NK-92 (cell line): ENCODE results near the gene FAM78B.

ENCODE experiments used
- DNase-seq: peaks from one replicate; lab custom pipeline; 2025; ENCODE audit not compliant: unreplicated experiment; lab: John Stamatoyannopoulos, UW

The FAM78B gene

DNA sequence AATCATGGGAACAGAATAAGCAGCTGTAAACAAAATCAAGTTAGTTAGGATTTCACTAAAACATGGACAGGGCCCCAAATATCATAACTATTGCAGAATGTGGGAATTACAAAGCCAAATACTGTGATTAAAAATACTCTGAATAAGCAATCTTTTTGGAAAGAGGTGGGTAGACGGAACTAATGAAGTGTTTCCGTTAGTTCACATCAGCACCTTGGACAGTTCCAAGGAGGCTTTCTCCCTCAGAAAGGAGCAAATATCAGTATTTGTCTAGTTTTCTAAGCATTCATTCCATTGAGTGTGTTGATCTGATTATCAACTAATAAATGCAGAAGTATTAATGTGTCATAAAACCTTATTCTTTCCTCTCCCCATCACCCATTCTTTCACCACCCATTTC lies 97.4 kb downstream of the FAM78B start:
- no peak for DNase-seq

DNA sequence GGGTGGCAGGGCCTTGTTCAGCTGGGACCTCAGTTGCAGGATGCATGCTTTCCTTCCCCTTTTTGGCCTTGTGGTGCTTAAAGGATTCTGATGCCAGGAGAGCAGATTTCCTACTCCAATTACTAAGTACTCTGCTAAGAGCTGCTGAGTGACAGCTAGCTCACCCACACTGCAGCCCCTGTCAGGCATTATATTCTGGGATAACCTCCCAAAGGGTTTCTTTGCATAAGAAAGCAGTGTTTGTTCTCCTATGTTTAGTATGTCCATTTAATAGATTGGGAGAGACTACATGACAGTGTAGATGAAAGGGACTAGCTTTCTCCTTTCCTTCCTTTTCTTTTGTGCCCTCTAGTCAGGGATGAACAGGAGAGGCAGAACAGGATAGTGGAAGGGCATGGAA lies 100.7 kb downstream of the FAM78B start:
- DNase-seq, result no peak

DNA sequence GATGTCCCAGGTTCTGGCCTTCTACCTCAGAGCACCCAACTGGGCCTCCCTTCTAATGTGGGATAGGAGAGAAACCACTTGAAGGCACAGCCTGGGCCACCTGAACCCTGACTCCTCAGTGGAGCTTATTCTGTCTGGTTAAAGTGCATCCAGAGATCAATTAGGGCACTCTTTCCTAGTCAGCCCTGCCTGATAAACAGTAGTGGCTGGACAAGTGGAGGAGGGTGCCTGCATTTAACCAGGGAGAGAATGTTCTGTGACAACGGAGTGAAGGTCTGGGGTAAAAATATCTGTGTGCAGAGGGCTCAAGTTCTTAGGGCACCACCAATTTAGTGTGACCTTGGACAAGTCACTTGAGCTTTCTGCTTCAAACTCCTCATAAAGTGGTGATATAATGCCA lies 101.8 kb downstream of the FAM78B start:
- no peak for DNase-seq

DNA sequence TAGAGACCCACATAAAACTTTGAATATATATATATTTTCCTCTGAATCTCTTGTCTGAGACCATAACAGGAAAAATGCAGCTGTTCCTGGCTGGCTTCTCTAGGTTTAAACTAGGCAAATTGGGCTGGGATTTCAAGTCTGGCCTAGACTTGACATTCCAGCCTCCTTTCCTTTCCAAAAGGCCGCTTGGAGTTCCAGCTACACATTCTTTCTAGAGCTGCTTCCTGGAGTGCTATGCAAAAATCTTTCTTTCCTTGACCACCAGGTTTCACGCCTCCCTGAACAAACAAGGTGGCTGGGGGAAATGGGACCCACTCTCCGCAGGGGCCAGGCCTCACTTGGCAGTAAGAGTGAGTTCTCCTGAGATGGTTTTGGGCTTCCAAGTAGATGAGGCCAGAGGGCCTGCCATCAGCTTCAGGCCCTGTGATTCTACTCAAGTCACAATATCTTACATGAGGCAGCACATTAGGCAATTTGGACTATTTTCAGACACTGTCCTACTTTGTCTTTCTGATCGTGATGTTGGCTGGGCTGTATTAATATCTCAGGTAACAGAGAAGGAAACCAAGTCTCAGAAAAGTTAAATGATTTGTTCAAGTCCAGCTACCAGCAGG lies 102.4 kb downstream of the FAM78B start:
- DNase-seq, result no peak

DNA sequence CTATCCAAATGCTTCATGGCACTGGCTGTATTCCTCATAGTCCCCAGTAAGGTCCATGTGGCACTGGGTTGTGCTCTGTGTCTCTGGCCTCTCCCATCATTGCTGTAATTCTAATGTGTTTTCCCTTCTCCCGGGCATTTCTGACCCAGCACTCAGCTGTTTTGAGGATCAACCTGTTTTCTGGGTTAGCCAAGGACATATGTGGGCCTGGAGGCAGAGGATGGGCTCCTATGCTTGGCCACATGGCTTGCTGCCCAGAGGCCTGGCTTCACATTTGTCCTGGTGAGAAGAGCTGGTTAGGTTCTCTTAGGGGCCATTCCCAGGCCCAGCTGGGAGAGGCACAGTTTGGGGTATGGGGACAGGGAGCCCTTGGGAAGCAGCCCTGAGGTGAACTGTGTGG lies 103.1 kb downstream of the FAM78B start:
- DNase-seq, result no peak

DNA sequence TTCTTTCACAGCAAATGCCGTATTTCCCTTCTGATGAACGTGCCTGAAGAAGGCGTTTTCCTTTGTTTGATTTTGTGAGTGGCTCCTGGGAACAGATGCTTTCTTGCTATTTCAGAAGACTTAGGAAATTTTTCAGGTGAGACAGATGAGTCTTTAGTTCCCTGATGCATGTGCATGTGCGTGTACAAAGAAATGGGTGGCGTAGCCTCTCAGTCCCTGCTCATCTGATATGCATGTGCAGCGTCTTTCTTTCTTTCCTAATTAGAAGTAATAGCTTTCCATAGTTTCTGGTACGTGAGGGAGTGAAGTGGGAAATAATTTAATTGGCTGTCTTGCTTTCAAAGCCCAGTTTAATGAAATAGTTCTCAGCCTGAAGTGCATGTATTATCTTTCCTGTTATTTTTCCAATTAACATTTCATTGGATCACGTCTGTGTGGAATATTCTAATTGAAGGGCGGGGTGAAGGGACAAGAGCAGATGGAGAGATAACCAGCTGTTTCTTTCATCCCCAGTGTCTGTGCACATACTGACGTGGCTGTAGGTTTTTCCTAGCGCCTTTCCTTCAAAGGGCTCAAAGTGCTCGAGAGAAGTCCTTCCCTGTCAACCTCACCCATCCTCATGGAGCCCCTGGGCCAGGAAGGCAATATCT lies 104.3 kb downstream of the FAM78B start:
- no peak for DNase-seq

DNA sequence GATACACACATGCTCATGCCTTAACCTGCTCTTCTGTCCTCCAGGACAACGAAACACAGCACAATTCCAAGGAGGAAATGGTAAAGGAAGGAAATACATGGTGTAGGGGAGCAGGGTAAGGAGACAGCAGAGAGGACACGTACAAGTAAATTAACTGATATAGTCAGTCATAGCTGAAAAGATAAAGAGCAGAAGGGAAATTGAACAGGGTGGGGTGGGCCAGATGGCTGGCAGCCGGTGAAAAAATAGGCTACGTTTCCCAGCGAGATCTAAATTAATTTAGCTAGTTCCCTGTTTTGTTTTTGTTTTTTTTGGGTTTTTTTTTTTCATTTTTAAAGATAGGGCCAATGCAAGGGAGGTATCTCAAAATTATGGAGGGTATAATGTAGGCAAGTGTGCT lies 109.2 kb downstream of the FAM78B start:
- no peak for DNase-seq

DNA sequence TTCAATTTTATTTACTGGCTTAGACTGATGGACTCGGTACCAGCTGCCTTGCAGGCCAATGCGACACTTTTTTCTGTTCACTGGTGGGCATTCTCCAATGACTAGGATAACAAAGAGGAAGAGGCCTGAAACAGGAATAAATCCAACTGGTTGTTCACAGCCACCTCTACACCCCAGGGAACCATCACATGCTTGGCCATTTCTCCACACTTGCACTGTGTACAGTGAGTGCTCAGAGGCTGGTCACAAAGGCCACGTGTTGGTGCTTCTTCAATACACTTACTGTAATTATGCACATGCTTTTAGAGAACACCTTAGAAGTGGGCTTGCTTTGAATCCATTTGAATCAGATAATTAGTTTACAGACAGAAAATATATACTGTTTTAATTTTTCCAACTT lies 113.4 kb downstream of the FAM78B start:
- no peak for DNase-seq

DNA sequence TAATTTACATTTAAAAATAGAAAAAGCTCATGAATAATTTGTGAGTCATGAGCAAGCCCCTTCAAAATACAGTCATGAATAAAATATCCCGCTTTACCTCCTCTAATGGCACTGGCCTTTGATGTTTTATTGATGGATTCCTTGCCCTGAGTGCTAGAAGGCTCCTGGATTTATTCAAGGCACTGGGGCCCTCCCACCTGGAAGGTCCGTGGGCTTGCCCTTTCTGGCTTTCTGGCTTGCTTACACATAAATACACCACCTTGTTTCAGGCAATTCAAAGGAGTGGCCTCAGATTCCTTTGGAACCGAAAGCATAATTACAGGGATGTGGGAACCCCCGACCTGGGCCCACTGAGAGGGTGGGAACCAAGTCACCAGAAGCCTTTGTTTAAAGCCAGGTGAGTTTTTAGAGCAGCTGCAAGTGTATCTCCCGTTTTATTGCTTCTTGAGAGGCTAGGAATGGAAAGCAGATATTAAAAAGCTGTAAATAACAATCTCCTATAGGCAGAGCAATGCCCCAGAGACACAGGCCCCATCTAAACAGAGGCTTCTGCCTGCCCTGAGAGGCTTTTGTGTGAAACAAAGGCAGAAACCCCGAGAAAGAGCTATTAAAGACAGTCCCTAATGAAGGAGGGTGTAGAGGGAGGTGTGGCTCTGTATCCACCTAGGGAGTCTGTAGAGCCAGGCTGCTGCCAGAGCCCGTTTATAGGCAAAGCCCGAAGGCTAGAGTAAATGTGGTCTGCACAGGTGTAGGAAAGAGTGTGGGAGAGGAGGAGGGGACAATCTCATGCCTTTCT lies 126.4 kb downstream of the FAM78B start:
- no peak for DNase-seq

DNA sequence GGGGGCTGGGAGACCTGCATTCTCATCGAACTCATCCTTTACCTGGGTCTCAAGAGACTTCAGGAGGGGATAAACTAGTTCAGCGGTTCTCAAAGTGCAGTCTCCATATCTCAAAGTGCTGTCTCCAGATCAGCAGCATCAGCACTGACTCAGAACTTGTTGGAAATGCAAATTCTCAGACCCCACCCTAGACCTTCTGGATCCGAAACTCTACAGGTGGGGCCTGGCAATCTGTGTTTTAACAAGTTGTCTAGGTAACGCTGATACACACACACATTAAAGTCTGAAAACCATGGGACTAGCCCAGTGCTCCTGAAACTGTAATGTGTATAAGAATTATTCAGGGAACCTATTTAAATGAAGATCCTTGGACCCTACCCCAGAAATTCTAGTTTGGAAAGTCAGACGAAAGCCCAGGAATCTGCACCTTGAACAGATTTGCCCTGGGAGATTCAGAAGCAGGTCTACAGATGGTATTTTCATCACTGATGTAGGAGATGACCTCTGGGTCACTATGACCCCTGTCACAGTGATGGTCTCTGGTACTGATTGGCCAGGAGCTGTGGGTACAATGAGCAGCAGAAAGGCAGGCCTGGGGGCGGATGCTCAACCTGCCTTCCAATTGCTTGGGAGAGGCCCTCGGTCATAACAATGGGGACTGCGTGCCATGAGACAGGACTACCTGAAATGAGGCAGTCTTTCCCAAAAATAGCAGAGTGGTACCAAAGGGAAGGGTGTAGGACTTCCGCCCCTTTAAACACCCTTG lies 127.2 kb downstream of the FAM78B start:
- no peak for DNase-seq

DNA sequence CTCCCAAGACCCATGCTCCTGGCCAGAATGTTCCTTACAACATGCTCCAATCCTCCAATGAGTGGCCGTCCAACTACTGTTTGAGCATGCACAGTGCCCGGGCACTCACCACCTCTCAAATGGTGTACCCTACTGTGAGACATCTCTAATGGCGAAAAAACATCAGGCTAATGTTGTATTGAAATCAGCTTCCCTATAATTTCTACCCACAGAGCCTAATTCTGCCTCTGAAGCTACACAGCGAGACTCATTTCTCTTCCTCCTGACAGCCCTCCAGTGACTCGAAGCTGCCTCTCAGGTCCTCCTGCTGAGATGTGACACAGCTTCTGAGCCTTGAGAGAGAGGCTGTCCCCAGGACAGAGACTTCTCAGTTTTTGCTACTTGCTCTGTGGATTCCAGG lies 130.7 kb downstream of the FAM78B start:
- no peak for DNase-seq

DNA sequence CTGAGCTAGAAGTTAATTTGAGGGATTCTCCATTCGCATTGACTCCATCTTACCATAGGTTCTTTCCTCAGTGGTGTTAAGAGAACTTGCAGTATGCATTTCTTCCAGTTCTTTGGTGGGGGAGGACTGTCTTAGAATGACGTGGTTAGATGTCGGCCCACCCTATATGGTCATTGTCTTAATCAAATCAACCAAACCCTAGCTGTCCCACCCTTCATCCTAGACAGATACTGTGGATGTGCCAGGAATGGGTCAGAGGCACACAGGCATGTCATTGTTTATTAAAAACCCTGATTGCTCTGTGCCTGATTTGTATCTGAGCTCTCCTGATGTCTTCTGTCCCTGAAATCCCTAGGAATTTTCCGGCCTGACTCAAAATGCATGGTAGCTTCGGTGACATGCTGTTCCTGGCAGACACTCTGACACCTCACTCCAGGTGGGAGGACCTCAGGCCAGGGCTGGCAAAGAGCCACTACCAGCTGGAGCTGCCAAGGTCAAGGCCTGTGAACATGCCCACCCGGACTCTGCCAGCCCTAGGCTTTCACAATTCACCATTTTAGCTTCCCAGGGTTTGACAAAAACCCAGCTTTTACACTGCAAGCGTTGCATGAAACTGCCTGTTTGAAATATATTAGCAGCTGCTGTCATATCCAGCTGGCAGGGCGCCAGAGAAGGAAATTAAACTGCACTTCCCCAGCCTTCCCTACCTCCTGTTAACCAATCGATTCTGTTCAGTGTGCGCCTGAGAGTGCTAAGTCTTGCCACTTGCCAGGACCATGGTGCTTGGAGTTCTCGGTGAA lies 134.0 kb downstream of the FAM78B start:
- DNase-seq, result no peak

DNA sequence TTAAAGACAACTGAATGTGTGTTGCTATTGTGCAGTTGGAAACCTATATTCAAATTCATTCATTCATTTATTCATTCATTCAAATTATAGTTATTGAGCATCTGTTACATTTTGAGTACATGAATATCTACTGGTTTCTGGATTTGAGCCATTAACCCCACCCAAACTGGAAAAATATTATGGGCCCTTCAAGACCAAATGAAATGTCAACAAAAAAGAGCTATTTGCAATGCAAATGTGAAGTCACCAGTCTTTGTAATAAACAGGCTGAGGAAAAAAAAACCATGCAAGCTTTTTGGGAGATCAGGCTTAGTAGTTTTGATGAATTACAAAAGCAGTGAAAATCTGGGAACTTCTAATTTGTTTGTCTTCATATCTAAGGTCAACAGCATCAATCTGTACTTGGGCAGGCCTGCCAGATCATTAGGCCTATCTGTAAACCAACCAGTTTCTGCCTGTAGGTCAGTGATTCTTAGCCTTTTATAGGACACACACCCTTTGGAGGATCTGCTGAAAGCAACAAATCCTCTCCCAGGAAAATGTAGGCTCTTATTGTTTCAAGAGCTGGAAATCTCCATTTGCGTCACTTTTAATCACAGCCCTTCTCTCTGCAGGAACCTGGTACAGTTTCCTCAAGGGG lies 134.7 kb downstream of the FAM78B start:
- no peak for DNase-seq

DNA sequence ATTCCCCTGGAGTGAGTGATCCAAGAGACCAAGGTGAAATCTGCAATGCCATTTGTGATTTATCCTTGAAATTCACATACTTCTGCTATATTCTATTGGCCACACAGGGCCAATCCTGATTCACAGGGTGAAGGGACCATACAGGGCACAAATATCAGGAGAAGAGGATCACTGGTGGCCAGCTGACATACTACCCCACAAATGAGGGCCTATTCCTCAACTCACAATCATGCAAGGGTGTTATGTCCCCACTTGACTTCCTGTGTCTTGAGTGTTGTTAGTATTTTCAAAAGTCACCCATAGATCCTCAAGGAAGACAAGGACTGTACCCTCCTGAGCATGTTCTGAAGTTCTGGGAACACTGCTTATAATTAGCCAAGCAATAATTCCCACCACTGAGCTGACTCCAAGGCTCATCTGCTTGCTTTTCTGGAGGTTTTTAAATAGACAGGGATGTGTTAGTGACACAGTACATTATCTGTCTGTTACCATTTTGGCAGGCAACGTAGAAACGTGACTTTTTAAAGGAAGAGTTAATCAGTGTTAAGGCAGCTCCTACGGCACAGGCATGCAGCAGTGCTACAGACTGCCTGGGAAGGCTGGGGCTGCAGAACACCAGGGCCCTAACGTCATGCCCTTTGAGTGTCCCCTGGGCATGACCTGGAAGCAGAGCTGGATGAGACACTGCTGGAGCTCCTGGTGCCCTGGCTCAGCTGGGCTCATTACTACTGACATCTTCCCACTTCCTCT lies 137.4 kb downstream of the FAM78B start:
- no peak for DNase-seq

DNA sequence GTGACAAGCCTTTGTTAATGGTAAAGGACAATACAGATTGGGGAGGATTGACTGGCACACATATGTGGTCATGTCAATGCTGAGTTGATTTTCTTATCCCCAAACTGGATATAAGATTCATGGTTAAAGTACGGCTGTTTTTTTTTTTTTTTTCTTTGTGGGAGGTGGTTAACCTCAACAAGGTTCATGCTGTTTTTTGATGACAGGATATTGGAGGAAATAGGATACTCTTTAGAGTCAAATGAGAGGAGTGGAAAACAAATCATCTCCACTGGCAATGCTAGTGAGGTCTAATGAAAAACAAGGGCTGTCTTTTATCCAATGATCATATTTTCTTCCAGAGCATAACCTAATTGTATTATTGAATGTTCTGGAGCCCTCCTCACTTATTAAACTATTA lies 140.2 kb downstream of the FAM78B start:
- DNase-seq, result no peak

DNA sequence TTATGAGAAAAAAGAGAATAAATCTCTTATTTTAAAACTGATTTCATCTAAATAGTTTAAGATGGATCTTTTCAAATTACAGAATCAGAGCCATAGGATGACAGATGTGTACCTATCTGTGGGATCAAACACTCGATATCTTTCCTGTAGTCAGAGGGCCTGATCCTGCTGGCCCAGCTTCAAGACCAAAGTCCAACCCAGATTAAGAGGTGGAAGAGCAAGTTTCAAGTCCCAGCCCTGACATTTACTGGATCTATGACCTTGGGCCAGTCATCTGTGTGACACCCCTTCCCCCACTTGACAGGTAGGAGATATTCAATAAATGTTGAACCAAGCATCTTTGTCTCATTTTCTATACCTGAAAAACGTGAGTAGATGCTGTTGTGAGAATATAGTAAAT lies 140.7 kb downstream of the FAM78B start:
- no peak for DNase-seq

DNA sequence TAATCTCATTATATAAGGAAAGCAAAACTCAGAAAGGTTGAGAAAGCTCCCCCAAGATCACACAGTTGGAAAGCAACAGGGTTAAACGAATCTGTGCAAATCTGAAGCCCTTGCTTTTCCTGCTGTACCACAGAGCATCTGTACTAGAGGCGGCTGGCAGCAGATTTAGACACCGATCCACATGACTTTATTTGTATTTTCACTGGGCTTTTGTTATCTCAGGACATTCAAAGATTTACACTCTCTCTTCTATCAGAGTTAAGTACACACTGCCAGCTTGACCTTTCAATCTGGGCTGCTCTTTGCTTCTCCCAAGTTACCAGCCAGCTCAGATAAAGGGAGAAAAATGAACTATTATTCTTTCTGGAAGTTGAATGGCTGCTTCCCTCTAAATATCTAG lies 146.6 kb downstream of the FAM78B start:
- DNase-seq, result no peak
